ENCODE measurements around the gene MAPKAP1. TPM values are rescaled to one million over a fixed set of nuclear protein-coding genes. Genes with fewer than 3 reads are reported as not detected.

MAPKAP1 gene
- polyA plus RNA-seq, 1 donor (not counting 4 experiments of a cell fraction or from before 2014, with no cell fraction given), result 129 TPM

GRCh38 chr9:125487842-125488241 is 219.2 kb downstream of the MAPKAP1 start:
- no peak for FAIRE-seq

GRCh38 chr9:125486576-125486975 is 220.4 kb downstream of the MAPKAP1 start:
- Histone ChIP-seq H3K9me3 (ENCODE audit: control insufficient read depth, low read depth, low read length) (no peaks in the 10 kb centered on the region), H3K36me3 (ENCODE audit: control insufficient read depth in 2 of 2, extremely low read depth in 1 of 2, insufficient read depth in 2 of 2, low read length in 2 of 2) (peaks cover 3 to 15% of the 10 kb centered on the region in 2 experiments), H4K20me1 (ENCODE audit: control insufficient read depth, extremely low read depth, insufficient read depth, low read length) (no peaks in the 10 kb centered on the region), H3K4me3 (ENCODE audit: control insufficient read depth in 2 of 3, extremely low read depth in 1 of 3, insufficient read depth in 2 of 3, low read depth in 1 of 3, low read length in 3 of 3) (no peak overlapping the region), H3K27me3 (ENCODE audit: control insufficient read depth, extremely low read depth, insufficient read depth, low read length) (no peaks in the 10 kb centered on the region), H3K9me1 (ENCODE audit: control insufficient read depth, extremely low read depth, insufficient read depth, low read length) (peaks cover 3% of the 10 kb centered on the region), H3K9ac (ENCODE audit: control insufficient read depth, extremely low read depth, insufficient read depth, low read length) (no peak overlapping the region), H3K4me1 (ENCODE audit: control insufficient read depth, extremely low read depth, insufficient read depth, low read length) (no peaks in the 10 kb centered on the region), H3K27ac (ENCODE audit: control insufficient read depth, insufficient read depth, low read length) (no peak overlapping the region), H3K79me2 (ENCODE audit: control insufficient read depth, insufficient read depth, low read length) (no peaks in the 10 kb centered on the region), H2AFZ (ENCODE audit: control insufficient read depth, low read length) (no peak overlapping the region), H3K4me2 (ENCODE audit: control insufficient read depth, extremely low read depth, insufficient read depth, low read depth, low read length) (no peak overlapping the region)
- DNase-seq (ENCODE audit: low read depth, low spot score), result no peak
- TF ChIP-seq EZH2 (IDR thresholded peaks at IDR 0.05; ENCODE audit: low read length), result no peak
- TF ChIP-seq CTCF (optimal IDR thresholded peaks at IDR 0.05 in 1 of 3, IDR thresholded peaks at IDR 0.05 in 1 of 3, conservative IDR thresholded peaks at IDR 0.05 in 1 of 3; ENCODE audit: extremely low read depth in 1 of 3, insufficient read depth in 2 of 3, low read length in 3 of 3), result no peak
- dilution Hi-C loops (cut with MboI; ENCODE audit: extremely low pct_ligation_motif_present, low sequenced_read_pairs), result no loop called here
- FAIRE-seq, result no peak

More at GRCh38 chr9:125487842-125488241, 219.2 kb downstream of the MAPKAP1 start:
- no peaks in the 10 kb centered on the region for H3K27me3 ChIP-seq (ENCODE audit: control insufficient read depth, extremely low read depth, insufficient read depth, low read length)
- H3K79me2 ChIP-seq (ENCODE audit: control insufficient read depth, insufficient read depth, low read length), result no peaks in the 10 kb centered on the region
- H3K4me1 ChIP-seq (ENCODE audit: control insufficient read depth, extremely low read depth, insufficient read depth, low read length), result no peaks in the 10 kb centered on the region
- H4K20me1 ChIP-seq (ENCODE audit: control insufficient read depth, extremely low read depth, insufficient read depth, low read length), result no peaks in the 10 kb centered on the region
- H3K36me3 ChIP-seq (ENCODE audit: control insufficient read depth in 2 of 2, extremely low read depth in 1 of 2, insufficient read depth in 2 of 2, low read length in 2 of 2), result peaks cover 2 to 12% of the 10 kb centered on the region in 2 experiments
- dilution Hi-C loops (cut with MboI; ENCODE audit: extremely low pct_ligation_motif_present, low sequenced_read_pairs), result no loop called here
- no peak overlapping the region for H3K4me2 ChIP-seq (ENCODE audit: control insufficient read depth, extremely low read depth, insufficient read depth, low read depth, low read length)
- H3K4me3 ChIP-seq (ENCODE audit: control insufficient read depth in 2 of 3, extremely low read depth in 1 of 3, insufficient read depth in 2 of 3, low read depth in 1 of 3, low read length in 3 of 3), result no peak overlapping the region
- H3K9me3 ChIP-seq (ENCODE audit: control insufficient read depth, low read depth, low read length), result no peaks in the 10 kb centered on the region
- H2AFZ ChIP-seq (ENCODE audit: control insufficient read depth, low read length), result no peak overlapping the region
- H3K9me1 ChIP-seq (ENCODE audit: control insufficient read depth, extremely low read depth, insufficient read depth, low read length), result peaks cover 3% of the 10 kb centered on the region
- H3K9ac ChIP-seq (ENCODE audit: control insufficient read depth, extremely low read depth, insufficient read depth, low read length), result no peak overlapping the region
- TF ChIP-seq CTCF (optimal IDR thresholded peaks at IDR 0.05 in 1 of 3, IDR thresholded peaks at IDR 0.05 in 1 of 3, conservative IDR thresholded peaks at IDR 0.05 in 1 of 3; ENCODE audit: extremely low read depth in 1 of 3, insufficient read depth in 2 of 3, low read length in 3 of 3), result no peak
- TF ChIP-seq EZH2 (IDR thresholded peaks at IDR 0.05; ENCODE audit: low read length), result no peak
- H3K27ac ChIP-seq (ENCODE audit: control insufficient read depth, insufficient read depth, low read length), result no peak overlapping the region
- no peak for DNase-seq (ENCODE audit: low read depth, low spot score)

Measured in keratinocyte (primary cell).